HepG2 (cell line): Measurements from ENCODE around the gene OSBPL8. TPM values are rescaled to one million over a fixed set of nuclear protein-coding genes. Genes with fewer than 3 reads are reported as not detected.

ENCODE experiments used
- ATF4 ChIP-seq, 2 experiments: fragments of 450-650 bp in 1 of 2; sonication (generic) in 1 of 2; formaldehyde crosslinking; IDR thresholded peaks; 2 replicates each; pipeline versions ENCODE4 v1.5.0 to v1.8.0; 2020 to 2022; ENCODE audit warnings: mild to moderate bottlenecking in 1 of 2, missing genetic modification reagents in 1 of 2
- CBX2 ChIP-seq, 2 experiments: fragments of 200-600 bp in 1 of 2; sonication (generic); formaldehyde crosslinking in 1 of 2; IDR thresholded peaks; 2 replicates each; pipeline versions ENCODE4 v1.7.0 to v1.8.1; 2018 to 2022; ENCODE audit warnings: low read depth in 2 of 2, low read length in 1 of 2, mild to moderate bottlenecking in 1 of 2, missing genetic modification reagents in 1 of 2
- CCDC6 ChIP-seq: sonication (generic); formaldehyde crosslinking; IDR thresholded peaks from 2 replicates; pipeline ENCODE4 v1.8.1; 2022; ENCODE audit warnings: mild to moderate bottlenecking, missing genetic modification reagents, moderate library complexity
- ETV5 ChIP-seq: IDR thresholded peaks from 2 replicates; pipeline ENCODE4 v1.6.1; 2018; ENCODE audit warnings: missing biosample characterization, missing genetic modification reagents, inconsistent platforms, borderline replicate concordance
- GABPA ChIP-seq, 2 experiments: IDR thresholded peaks; 2 replicates each; pipeline ENCODE4 v1.6.1; 2011 to 2016; ENCODE audit warnings: low read depth in 2 of 2, low read length in 1 of 2, missing biosample characterization in 1 of 2, missing genetic modification characterization in 1 of 2
- IKZF1 ChIP-seq: fragments of 450-650 bp; IDR thresholded peaks from 2 replicates; pipeline ENCODE4 v1.7.1; 2016
- KLF15 ChIP-seq: sonication (generic); formaldehyde crosslinking; IDR thresholded peaks from 2 replicates; pipeline ENCODE4 v1.8.1; 2023; ENCODE audit warnings: borderline replicate concordance, mild to moderate bottlenecking, inconsistent platforms, missing genetic modification reagents, mixed read lengths
- MAFK ChIP-seq, 2 experiments: IDR thresholded peaks in 1 of 2; conservative IDR thresholded peaks in 1 of 2; 2 replicates each; pipeline ENCODE4 v1.6.1; 2011; ENCODE audit warnings: improper control_type of control experiment in 2 of 2, low read length in 2 of 2
- MBNL3 ChIP-seq: fragments of 250-450 bp; sonication (Bioruptor Pico); conservative IDR thresholded peaks from 2 replicates; pipeline ENCODE4 v1.8.0; 2022; ENCODE audit warnings: mild to moderate bottlenecking, inconsistent platforms
- NR2F6 ChIP-seq, 2 experiments: IDR thresholded peaks; 2 replicates each; pipeline ENCODE4 v1.6.1; 2016; ENCODE audit warnings: antibody characterized with exemption in 1 of 2, mild to moderate bottlenecking in 1 of 2
- PBX2 ChIP-seq: IDR thresholded peaks from 2 replicates; pipeline ENCODE4 v1.6.1; 2016; ENCODE audit warnings: control low read depth
- SNRNP70 ChIP-seq: fragments of 200-400 bp; formaldehyde crosslinking; IDR thresholded peaks from 2 replicates; pipeline ENCODE4 v1.6.1; 2017; ENCODE audit warnings: mild to moderate bottlenecking, low read depth, low read length, moderate library complexity
- SOX6 ChIP-seq, 2 experiments: fragments of 450-650 bp in 1 of 2; sonication (generic) in 1 of 2; formaldehyde crosslinking in 1 of 2; IDR thresholded peaks; 2 replicates each; pipeline versions ENCODE4 v1.4.0 to v1.6.1; 2017 to 2020; ENCODE audit warnings: antibody characterized with exemption in 1 of 2, mild to moderate bottlenecking in 1 of 2, missing genetic modification reagents in 1 of 2
- THAP7 ChIP-seq: sonication (generic); formaldehyde crosslinking; IDR thresholded peaks from 2 replicates; pipeline ENCODE4 v1.8.1; 2023; ENCODE audit warnings: mild to moderate bottlenecking, missing genetic modification reagents
- XBP1 ChIP-seq: sonication (generic); formaldehyde crosslinking; IDR thresholded peaks from 2 replicates; pipeline ENCODE4 v1.5.0; 2020; ENCODE audit warnings: missing genetic modification reagents
- ZBTB34 ChIP-seq: sonication (generic); formaldehyde crosslinking; IDR thresholded peaks from 2 replicates; pipeline ENCODE4 v1.8.0; 2022; ENCODE audit warnings: mild to moderate bottlenecking, missing genetic modification reagents
- ZNF253 ChIP-seq: sonication (generic); formaldehyde crosslinking; IDR thresholded peaks from 2 replicates; pipeline ENCODE4 v1.8.0; 2022; ENCODE audit warnings: mild to moderate bottlenecking, missing genetic modification reagents, borderline replicate concordance
- ZNF563 ChIP-seq: sonication (generic); formaldehyde crosslinking; IDR thresholded peaks from 2 replicates; pipeline ENCODE4 v1.8.0; 2022; ENCODE audit warnings: mild to moderate bottlenecking, moderate library complexity, missing genetic modification reagents
- ZNF570 ChIP-seq: sonication (generic); formaldehyde crosslinking; IDR thresholded peaks from 2 replicates; pipeline ENCODE4 v1.4.0; 2020; ENCODE audit warnings: mild to moderate bottlenecking, missing genetic modification reagents, borderline replicate concordance
- ZNF816 ChIP-seq: sonication (generic); formaldehyde crosslinking; IDR thresholded peaks from 2 replicates; pipeline ENCODE4 v1.8.0; 2022; ENCODE audit warnings: missing genetic modification reagents, mild to moderate bottlenecking, borderline replicate concordance
- ZSCAN21 ChIP-seq: sonication (generic); formaldehyde crosslinking; IDR thresholded peaks from 2 replicates; pipeline ENCODE4 v1.8.0; 2022; ENCODE audit warnings: mild to moderate bottlenecking, missing genetic modification reagents, moderate library complexity, borderline replicate concordance
- polyA plus RNA-seq, 8 experiments: library from polyadenylated mRNA; depleted of rRNA in 3 of 8; stranded (reverse) in 7 of 8; unstranded in 1 of 8; fragments of >200 nt; fragmentation: Illumina TruSeq in 4 of 8; extraction: Trizol in 4 of 8; gene quantifications; 2 replicates each; pipeline versions ENCODE4 v1.2.1 to v1.2.3, GENCODE V29; 2011 to 2016; ENCODE audit warnings: low read depth in 4 of 8, missing spikeins in 1 of 8, mixed read lengths in 1 of 8; ENCODE audit not compliant: insufficient read depth in 1 of 8
- total RNA-seq, 5 experiments: library from RNA; depleted of rRNA; stranded (reverse); fragments of >200 nt; fragmentation: Illumina TruSeq; extraction: Trizol; gene quantifications; 2 replicates each; pipeline ENCODE4 v1.2.3, GENCODE V29; 2016; ENCODE audit warnings: low read depth in 1 of 5
- TF ChIP-seq, protein P1 (sequence below): sonication (generic); formaldehyde crosslinking; IDR thresholded peaks from 2 replicates; pipeline ENCODE4 v1.8.0; 2022; ENCODE audit warnings: mild to moderate bottlenecking, missing genetic modification reagents, moderate library complexity

OSBPL8 gene
- total and polyA plus RNA-seq, 2 of the 13 experiments (the other 11 are each of a cell fraction or from before 2014, with no cell fraction given), result 11.0 to 33.9 TPM

GRCh38 chr12:76348079-76348901, 211.3 kb downstream of the OSBPL8 start, which contains the start of gene BBS10 (continued):
- no peak for TF ChIP-seq MBNL3 (CRISPR knock-in tag)
- peak; percentile 86 for TF ChIP-seq GABPA (IDR thresholded peaks at IDR 0.05; ENCODE audit: low read depth, low read length)
- peak; percentile 99 for TF ChIP-seq GABPA (CRISPR knock-in tag; IDR thresholded peaks at IDR 0.05; ENCODE audit: low read depth)
- TF ChIP-seq CCDC6 (CRISPR knock-in tag), result no peak
- no peak for TF ChIP-seq THAP7 (CRISPR knock-in tag)
- TF ChIP-seq ZNF816 (CRISPR knock-in tag), result no peak
- no peak; the same call in 1 of the 2 replicates for TF ChIP-seq ZBTB34 (CRISPR knock-in tag)
- TF ChIP-seq ATF4 (CRISPR knock-in tag; IDR thresholded peaks at IDR 0.05), result no peak
- TF ChIP-seq SNRNP70, result no peak
- TF ChIP-seq XBP1, result no peak
- TF ChIP-seq ZNF253 (CRISPR knock-in tag), result 0 out of 2 replicates have a peak, but pooled peaks have one; percentile 30
- peak in 1 of 2 experiments; percentile 24; a peak in 2 of 4 replicates for TF ChIP-seq MAFK (conservative IDR thresholded peaks at IDR 0.05 in 1 of 2, IDR thresholded peaks at IDR 0.05 in 1 of 2; ENCODE audit: low read length in 2 of 2)
- TF ChIP-seq KLF15 (CRISPR knock-in tag), result peak; percentile 77; the same call in 1 of the 2 replicates
- no peak for TF ChIP-seq NR2F6 (IDR thresholded peaks at IDR 0.05)
- TF ChIP-seq NR2F6 (CRISPR knock-in tag; IDR thresholded peaks at IDR 0.05), result no peak
- TF ChIP-seq ZSCAN21, result no peak
- no peak for TF ChIP-seq CBX2 (IDR thresholded peaks at IDR 0.05; ENCODE audit: low read depth, low read length)
- TF ChIP-seq CBX2 (CRISPR knock-in tag; IDR thresholded peaks at IDR 0.05; ENCODE audit: low read depth), result no peak
- TF ChIP-seq, protein P1, sequence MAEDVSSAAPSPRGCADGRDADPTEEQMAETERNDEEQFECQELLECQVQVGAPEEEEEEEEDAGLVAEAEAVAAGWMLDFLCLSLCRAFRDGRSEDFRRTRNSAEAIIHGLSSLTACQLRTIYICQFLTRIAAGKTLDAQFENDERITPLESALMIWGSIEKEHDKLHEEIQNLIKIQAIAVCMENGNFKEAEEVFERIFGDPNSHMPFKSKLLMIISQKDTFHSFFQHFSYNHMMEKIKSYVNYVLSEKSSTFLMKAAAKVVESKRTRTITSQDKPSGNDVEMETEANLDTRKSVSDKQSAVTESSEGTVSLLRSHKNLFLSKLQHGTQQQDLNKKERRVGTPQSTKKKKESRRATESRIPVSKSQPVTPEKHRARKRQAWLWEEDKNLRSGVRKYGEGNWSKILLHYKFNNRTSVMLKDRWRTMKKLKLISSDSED, result no peak; the same call in 1 of the 2 replicates
- TF ChIP-seq SOX6 (IDR thresholded peaks at IDR 0.05), result no peak
- TF ChIP-seq SOX6 (CRISPR knock-in tag; IDR thresholded peaks at IDR 0.05), result peak; percentile 49; the same call in 1 of the 2 replicates
- no peak for TF ChIP-seq ZNF570
- TF ChIP-seq IKZF1, result no peak
- peak; percentile 35; the same call in 1 of the 2 replicates for TF ChIP-seq ZNF563
- TF ChIP-seq PBX2 (CRISPR knock-in tag), result peak; percentile 88
- TF ChIP-seq ETV5 (CRISPR knock-in tag), result peak; percentile 48; the same call in 1 of the 2 replicates
